ENCODE data around the gene NTM. TPM values are rescaled to one million over a fixed set of nuclear protein-coding genes. Genes with fewer than 3 reads are reported as not detected.

The NTM gene
- total and polyA plus RNA-seq, 2 donors (not counting 3 experiments of a cell fraction or from before 2014, with no cell fraction given) = 1.00 to 1.1 TPM

GRCh38 chr11:131896978-131897615, 526.7 kb downstream of the NTM start:
- no TSS peak for BruUV-seq (replicated peaks)
- no peak overlapping the region for H3K27ac ChIP-seq (ENCODE audit: insufficient read depth, low read depth, low read length)
- no peaks in the 10 kb centered on the region for H3K9me3 ChIP-seq (replicated peaks; ENCODE audit: control insufficient read depth, insufficient read depth, low read length)
- dilution Hi-C loops (cut with MboI; ENCODE audit: extremely low pct_ligation_motif_present, low sequenced_read_pairs) (no loop called here), intact Hi-C loops (cut with micrococcal nuclease) (no loop called here)
- no peaks in the 10 kb centered on the region for H3K9me1 ChIP-seq (replicated peaks; ENCODE audit: control insufficient read depth, extremely low read depth, insufficient read depth, low read length)
- no peak overlapping the region for H2AFZ ChIP-seq (ENCODE audit: low read depth, low read length)
- POLR2A ChIA-PET = no interaction called here
- no peak overlapping the region for H3K4me3 ChIP-seq (replicated peaks in 1 of 3; ENCODE audit: insufficient read depth in 1 of 3, low read depth in 1 of 3, low read length in 3 of 3)
- H3K36me3 ChIP-seq (ENCODE audit: control insufficient read depth in 2 of 2, extremely low read depth in 1 of 2, insufficient read depth in 2 of 2, low read length in 2 of 2) = no peaks in the 10 kb centered on the region
- CTCF ChIA-PET = interaction anchor here (0.7 to 1.2 kb wide), 3 partner anchors 29 to 230 kb away, joined by 3 to 4 read pairs (median 3); no protein-coding TSS in a partner anchor
- H3K4me1 ChIP-seq (ENCODE audit: control insufficient read depth, extremely low read depth, insufficient read depth, low read length) = no peaks in the 10 kb centered on the region
- no peak for DNase-seq (ENCODE audit: low read depth, low spot score)
- no peaks in the 10 kb centered on the region for H4K20me1 ChIP-seq (replicated peaks; ENCODE audit: control insufficient read depth, extremely low read depth, insufficient read depth, low read length)
- no peak overlapping the region for H3K9ac ChIP-seq (replicated peaks; ENCODE audit: extremely low read depth, insufficient read depth, low read length)
- no peak overlapping the region for H3K4me2 ChIP-seq (ENCODE audit: insufficient read depth, low read length)
- no peaks in the 10 kb centered on the region for H3K79me2 ChIP-seq (ENCODE audit: control insufficient read depth, insufficient read depth, low read length)
- no peak for FAIRE-seq
- no peak for TF ChIP-seq POLR2AphosphoS5 (IDR thresholded peaks at IDR 0.05; ENCODE audit: insufficient read depth, low read depth, low read length)
- no peak for TF ChIP-seq EZH2 (IDR thresholded peaks at IDR 0.05; ENCODE audit: borderline replicate concordance, low read depth, low read length, severe bottlenecking)
- TF ChIP-seq POLR2A (IDR thresholded peaks at IDR 0.05; ENCODE audit: low read depth, low read length) = no peak
- TF ChIP-seq JUN (IDR thresholded peaks at IDR 0.05; ENCODE audit: borderline replicate concordance, insufficient read depth, insufficient read length, low read depth) = no peak
- no peak for TF ChIP-seq MYC (IDR thresholded peaks at IDR 0.05; ENCODE audit: low read depth, low read length)
- no peak for TF ChIP-seq FOS (IDR thresholded peaks at IDR 0.05; ENCODE audit: borderline replicate concordance, insufficient read depth, low read length)
- TF ChIP-seq, protein P1, sequence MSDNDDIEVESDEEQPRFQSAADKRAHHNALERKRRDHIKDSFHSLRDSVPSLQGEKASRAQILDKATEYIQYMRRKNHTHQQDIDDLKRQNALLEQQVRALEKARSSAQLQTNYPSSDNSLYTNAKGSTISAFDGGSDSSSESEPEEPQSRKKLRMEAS (IDR thresholded peaks at IDR 0.05; ENCODE audit: insufficient read depth, insufficient read length) = no peak
- TF ChIP-seq GATA2 (IDR thresholded peaks at IDR 0.05; ENCODE audit: insufficient read depth, insufficient read length, low read depth, low read length) = no peak
- peaks cover 0 to 3% of the 10 kb centered on the region in 2 experiments for H3K27me3 ChIP-seq (ENCODE audit: control insufficient read depth in 2 of 2, insufficient read depth in 2 of 2, low read length in 2 of 2)

All from endothelial cell of umbilical vein (primary cell).